ENCODE results near the gene SRGAP3.

DNA sequence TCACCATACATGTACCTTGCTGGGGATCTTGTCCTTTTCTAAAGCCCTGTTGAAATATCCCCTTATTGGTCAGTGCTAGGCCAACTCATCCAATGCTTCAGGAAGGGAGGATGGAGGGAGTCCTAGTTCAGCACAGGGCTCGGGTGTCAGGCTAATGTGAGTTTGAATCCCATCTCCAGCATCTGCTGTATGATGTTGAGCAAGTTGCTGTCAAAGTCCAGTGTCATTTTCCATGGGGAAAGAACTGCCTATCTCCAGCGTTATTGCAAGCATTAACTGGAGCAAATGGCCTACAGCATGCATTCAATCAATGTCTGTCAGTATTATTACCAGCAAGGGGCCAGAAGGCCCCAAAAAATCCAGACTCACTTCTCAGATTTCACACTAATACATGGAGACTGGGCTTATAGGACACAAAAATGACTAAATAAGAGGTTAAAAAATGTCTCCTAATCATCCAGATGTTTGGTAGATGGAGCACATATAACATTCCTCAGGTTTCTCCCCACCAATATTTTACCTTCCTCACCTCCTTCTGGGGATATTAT lies 40.8 kb downstream of the SRGAP3 start:
- TF ChIP-seq, protein P1, sequence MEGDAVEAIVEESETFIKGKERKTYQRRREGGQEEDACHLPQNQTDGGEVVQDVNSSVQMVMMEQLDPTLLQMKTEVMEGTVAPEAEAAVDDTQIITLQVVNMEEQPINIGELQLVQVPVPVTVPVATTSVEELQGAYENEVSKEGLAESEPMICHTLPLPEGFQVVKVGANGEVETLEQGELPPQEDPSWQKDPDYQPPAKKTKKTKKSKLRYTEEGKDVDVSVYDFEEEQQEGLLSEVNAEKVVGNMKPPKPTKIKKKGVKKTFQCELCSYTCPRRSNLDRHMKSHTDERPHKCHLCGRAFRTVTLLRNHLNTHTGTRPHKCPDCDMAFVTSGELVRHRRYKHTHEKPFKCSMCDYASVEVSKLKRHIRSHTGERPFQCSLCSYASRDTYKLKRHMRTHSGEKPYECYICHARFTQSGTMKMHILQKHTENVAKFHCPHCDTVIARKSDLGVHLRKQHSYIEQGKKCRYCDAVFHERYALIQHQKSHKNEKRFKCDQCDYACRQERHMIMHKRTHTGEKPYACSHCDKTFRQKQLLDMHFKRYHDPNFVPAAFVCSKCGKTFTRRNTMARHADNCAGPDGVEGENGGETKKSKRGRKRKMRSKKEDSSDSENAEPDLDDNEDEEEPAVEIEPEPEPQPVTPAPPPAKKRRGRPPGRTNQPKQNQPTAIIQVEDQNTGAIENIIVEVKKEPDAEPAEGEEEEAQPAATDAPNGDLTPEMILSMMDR (IDR thresholded peaks at IDR 0.05; ENCODE audit: low read depth, low read length) = no peak
- no peak for TF ChIP-seq EZH2phosphoT487 (IDR thresholded peaks at IDR 0.05; ENCODE audit: low read depth)

Data from OCI-LY3 (cell line).